Measurements from ENCODE around the gene LRRC27. TPM values are rescaled to one million over a fixed set of nuclear protein-coding genes. Genes with fewer than 3 reads are reported as not detected.

The LRRC27 gene
- total RNA-seq, 4 donors from 2014 or later = 5.1 to 22.3 (median 18.5) TPM

- Histone ChIP-seq H3K36me3 (no peaks in the 10 kb centered on the region), H3K4me1 (no peaks in the 10 kb centered on the region), H3K27ac (no peak overlapping the region), H3K4me3 (no peak overlapping the region), H3K9me3 (no peaks in the 10 kb centered on the region), H3K27me3 (no peaks in the 10 kb centered on the region)
- no peak for TF ChIP-seq CTCF (IDR thresholded peaks at IDR 0.05)
- no peak for TF ChIP-seq POLR2A (IDR thresholded peaks at IDR 0.05)
- peak in 1 of 3 donors; percentile 11 for DNase-seq
Observed at GRCh38 chr10:132381741-132382140, 49.7 kb downstream of the LRRC27 start.

GRCh38 chr10:132382231-132382922, 50.4 kb downstream of the LRRC27 start:
- no peaks in the 10 kb centered on the region for H3K27me3 ChIP-seq
- H3K27ac ChIP-seq = no peak overlapping the region
- H3K36me3 ChIP-seq = no peaks in the 10 kb centered on the region
- H3K4me3 ChIP-seq = no peak overlapping the region
- no peaks in the 10 kb centered on the region for H3K9me3 ChIP-seq
- DNase-seq = peak in 2 of 3 donors; percentile 11 to 33
- peaks cover 0 to under 1% (median 0%) of the 10 kb centered on the region in 4 donors for H3K4me1 ChIP-seq
- no peak for TF ChIP-seq CTCF (IDR thresholded peaks at IDR 0.05)
- no peak for TF ChIP-seq POLR2A (IDR thresholded peaks at IDR 0.05)

- H3K4me1 ChIP-seq = peaks cover 0 to 5% (median 5%) of the 10 kb centered on the region in 4 donors
- H3K27me3 ChIP-seq = no peaks in the 10 kb centered on the region
- no peak overlapping the region for H3K4me3 ChIP-seq
- H3K27ac ChIP-seq = no peak overlapping the region
- H3K9me3 ChIP-seq = no peaks in the 10 kb centered on the region
- TF ChIP-seq CTCF (IDR thresholded peaks at IDR 0.05) (no peak), POLR2A (IDR thresholded peaks at IDR 0.05) (no peak)
- peak in 2 of 3 donors; percentile 4 to 43 for DNase-seq
- no peaks in the 10 kb centered on the region for H3K36me3 ChIP-seq
Observed at GRCh38 chr10:132383101-132383500, 51.1 kb downstream of the LRRC27 start.

GRCh38 chr10:132383751-132384196, 51.8 kb downstream of the LRRC27 start:
- Histone ChIP-seq H3K27me3 (no peaks in the 10 kb centered on the region), H3K4me3 (no peak overlapping the region), H3K27ac (no peak overlapping the region), H3K4me1 (peaks cover 0 to 5% (median 5%) of the 10 kb centered on the region in 4 donors), H3K36me3 (no peaks in the 10 kb centered on the region), H3K9me3 (no peaks in the 10 kb centered on the region)
- peak in 2 of 3 donors; percentile 34 to 43 for DNase-seq
- TF ChIP-seq POLR2A (IDR thresholded peaks at IDR 0.05) = no peak
- TF ChIP-seq CTCF (IDR thresholded peaks at IDR 0.05) = no peak

GRCh38 chr10:132384618-132385388, 52.8 kb downstream of the LRRC27 start:
- Histone ChIP-seq H3K9me3 (no peaks in the 10 kb centered on the region), H3K4me1 (peaks cover 0 to 14% (median 10%) of the 10 kb centered on the region in 4 donors), H3K27me3 (no peaks in the 10 kb centered on the region), H3K27ac (no peak overlapping the region), H3K4me3 (no peak overlapping the region), H3K36me3 (no peaks in the 10 kb centered on the region)
- DNase-seq = peak in 2 of 3 donors; percentile 44
- no peak for TF ChIP-seq CTCF (IDR thresholded peaks at IDR 0.05)
- TF ChIP-seq POLR2A (IDR thresholded peaks at IDR 0.05) = no peak

All from Peyer's patch (tissue), 4 donors.